C4-2B (cell line): Measurements from ENCODE around the gene LDLRAD2.

Experiments used
- ZFX ChIP-seq: fragments of 450-650 bp; IDR thresholded peaks from 2 replicates; pipeline ENCODE4 v1.6.1; 2017
- TF ChIP-seq, protein P1 (sequence below): fragments of 450-650 bp; conservative IDR thresholded peaks from 2 replicates; pipeline ENCODE4 v1.5.1; 2017; ENCODE audit warnings: mild to moderate bottlenecking

DNA sequence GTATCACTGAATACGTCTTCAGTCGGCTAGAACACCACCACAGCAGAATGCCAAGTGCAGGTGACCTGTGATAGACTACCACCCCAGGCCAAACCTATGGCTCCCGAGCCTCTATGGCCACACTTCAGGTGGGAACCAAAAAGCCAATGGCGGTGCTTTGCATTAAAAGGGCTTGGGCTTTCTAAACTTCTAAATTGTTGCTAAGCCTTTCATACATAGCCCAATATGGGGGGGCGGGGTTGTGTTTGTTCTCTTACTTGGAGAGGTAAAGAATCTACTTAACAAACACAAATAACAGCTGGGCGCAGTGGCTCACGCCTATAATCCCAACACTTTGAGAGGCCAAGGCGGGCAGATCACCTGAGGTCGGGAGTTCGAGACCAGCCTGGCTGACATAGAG, 48.8 kb upstream of the LDLRAD2 start:
- TF ChIP-seq, protein P1, sequence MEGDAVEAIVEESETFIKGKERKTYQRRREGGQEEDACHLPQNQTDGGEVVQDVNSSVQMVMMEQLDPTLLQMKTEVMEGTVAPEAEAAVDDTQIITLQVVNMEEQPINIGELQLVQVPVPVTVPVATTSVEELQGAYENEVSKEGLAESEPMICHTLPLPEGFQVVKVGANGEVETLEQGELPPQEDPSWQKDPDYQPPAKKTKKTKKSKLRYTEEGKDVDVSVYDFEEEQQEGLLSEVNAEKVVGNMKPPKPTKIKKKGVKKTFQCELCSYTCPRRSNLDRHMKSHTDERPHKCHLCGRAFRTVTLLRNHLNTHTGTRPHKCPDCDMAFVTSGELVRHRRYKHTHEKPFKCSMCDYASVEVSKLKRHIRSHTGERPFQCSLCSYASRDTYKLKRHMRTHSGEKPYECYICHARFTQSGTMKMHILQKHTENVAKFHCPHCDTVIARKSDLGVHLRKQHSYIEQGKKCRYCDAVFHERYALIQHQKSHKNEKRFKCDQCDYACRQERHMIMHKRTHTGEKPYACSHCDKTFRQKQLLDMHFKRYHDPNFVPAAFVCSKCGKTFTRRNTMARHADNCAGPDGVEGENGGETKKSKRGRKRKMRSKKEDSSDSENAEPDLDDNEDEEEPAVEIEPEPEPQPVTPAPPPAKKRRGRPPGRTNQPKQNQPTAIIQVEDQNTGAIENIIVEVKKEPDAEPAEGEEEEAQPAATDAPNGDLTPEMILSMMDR: no peak
- no peak for TF ChIP-seq ZFX
